ENCODE measurements around the gene MITF. TPM values are rescaled to one million over a fixed set of nuclear protein-coding genes. Genes with fewer than 3 reads are reported as not detected.

Gene MITF
- polyA plus RNA-seq (2.7 to 5.8 TPM (median 2.9 TPM) in 3 replicates), polyA minus RNA-seq (8.0 to 26.5 TPM (median 12.1 TPM) in 3 replicates)
- 14.9 TPM for polyA plus RNA-seq (2011; ENCODE audit: low read depth)
- 3.9 and 4.6 TPM in 2 replicates for polyA plus RNA-seq (2011; cell fraction: cytosol; rRNA removed)
- 6.1 and 7.0 TPM in 2 replicates for polyA plus RNA-seq (2011; cell fraction: nucleus; rRNA removed)
- polyA plus RNA-seq (2012; ENCODE audit: low replicate concordance): 1.8 and 2.4 TPM in 2 replicates
- polyA minus RNA-seq (2011; cell fraction: cytosol; rRNA and poly(A)+ RNA removed): 3.6 TPM
- 7.4 and 12.3 TPM in 2 replicates for polyA minus RNA-seq (2011; cell fraction: nucleus; rRNA and poly(A)+ RNA removed)

DNA sequence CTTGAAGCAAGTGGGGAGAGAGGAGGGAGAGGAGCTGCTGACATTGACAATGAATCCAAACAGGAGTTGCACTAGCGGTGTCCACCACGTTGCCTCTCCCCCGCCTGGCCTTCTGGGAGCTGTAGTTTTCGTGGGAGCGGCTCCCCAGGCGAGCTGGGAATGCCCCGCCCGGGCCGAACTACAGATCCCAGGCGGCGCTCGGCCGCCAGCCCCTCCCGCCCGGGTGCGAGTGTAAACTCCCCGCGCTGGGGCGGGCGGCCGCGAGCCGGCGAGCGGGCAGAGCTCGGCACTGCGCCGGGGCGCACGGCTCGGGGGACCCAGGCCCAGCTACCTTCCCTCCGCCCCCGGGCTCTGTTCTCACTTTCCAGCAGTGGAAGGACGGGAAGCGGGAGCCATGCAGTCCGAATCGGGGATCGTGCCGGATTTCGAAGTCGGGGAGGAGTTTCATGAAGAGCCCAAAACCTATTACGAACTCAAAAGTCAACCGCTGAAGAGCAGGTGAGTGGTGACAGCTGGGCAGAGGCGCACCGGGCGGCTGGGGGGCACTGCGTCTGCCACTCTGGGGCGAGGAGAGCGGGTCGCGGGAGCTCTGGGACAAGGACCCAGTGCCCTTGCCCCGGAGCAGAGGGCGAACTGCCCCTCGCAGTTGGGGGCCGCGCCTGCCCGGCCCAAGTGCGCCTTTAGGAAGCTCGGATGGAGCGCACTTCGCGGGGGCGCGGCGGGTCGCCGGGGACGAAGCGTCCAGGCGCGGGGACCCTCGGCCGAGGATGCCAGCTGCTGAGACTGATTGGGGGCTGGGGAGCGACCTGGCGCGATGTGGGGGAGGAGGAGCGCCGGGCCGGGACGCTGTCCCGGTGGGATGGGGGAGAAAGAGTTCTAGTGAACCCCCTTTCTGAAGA lies at the start of gene MITF:
Gene MITF (plus strand): TSS at position 261 of the 899 bp plus-strand sequence. CDS start 134 bp downstream, at position 395.
- H4K20me1 ChIP-seq (ENCODE audit: control insufficient read depth, extremely low read depth, insufficient read depth, low read length): no peaks in the 10 kb centered on the region
- TF ChIP-seq EZH2 (IDR thresholded peaks at IDR 0.05; ENCODE audit: low read length): no peak
- TF ChIP-seq, protein P1, sequence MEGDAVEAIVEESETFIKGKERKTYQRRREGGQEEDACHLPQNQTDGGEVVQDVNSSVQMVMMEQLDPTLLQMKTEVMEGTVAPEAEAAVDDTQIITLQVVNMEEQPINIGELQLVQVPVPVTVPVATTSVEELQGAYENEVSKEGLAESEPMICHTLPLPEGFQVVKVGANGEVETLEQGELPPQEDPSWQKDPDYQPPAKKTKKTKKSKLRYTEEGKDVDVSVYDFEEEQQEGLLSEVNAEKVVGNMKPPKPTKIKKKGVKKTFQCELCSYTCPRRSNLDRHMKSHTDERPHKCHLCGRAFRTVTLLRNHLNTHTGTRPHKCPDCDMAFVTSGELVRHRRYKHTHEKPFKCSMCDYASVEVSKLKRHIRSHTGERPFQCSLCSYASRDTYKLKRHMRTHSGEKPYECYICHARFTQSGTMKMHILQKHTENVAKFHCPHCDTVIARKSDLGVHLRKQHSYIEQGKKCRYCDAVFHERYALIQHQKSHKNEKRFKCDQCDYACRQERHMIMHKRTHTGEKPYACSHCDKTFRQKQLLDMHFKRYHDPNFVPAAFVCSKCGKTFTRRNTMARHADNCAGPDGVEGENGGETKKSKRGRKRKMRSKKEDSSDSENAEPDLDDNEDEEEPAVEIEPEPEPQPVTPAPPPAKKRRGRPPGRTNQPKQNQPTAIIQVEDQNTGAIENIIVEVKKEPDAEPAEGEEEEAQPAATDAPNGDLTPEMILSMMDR (optimal IDR thresholded peaks at IDR 0.05 in 1 of 3, IDR thresholded peaks at IDR 0.05 in 1 of 3, conservative IDR thresholded peaks at IDR 0.05 in 1 of 3; ENCODE audit: extremely low read depth in 1 of 3, insufficient read depth in 2 of 3, low read length in 3 of 3): no peak
- FAIRE-seq (peak; percentile 41), DNase-seq (ENCODE audit: low read depth, low spot score) (no peak)
- no peaks in the 10 kb centered on the region for H3K9me1 ChIP-seq (ENCODE audit: control insufficient read depth, extremely low read depth, insufficient read depth, low read length)
- peak within 1 kb of the TSS; percentile 98 for H2AFZ ChIP-seq (ENCODE audit: control insufficient read depth, low read length)
- no peaks in the 10 kb centered on the region for H3K9me3 ChIP-seq (ENCODE audit: control insufficient read depth, low read depth, low read length)
- peak within 1 kb of the TSS; percentile 65 for H3K9ac ChIP-seq (ENCODE audit: control insufficient read depth, extremely low read depth, insufficient read depth, low read length)
- peak within 1 kb of the TSS; percentile 96 for H3K4me2 ChIP-seq (ENCODE audit: control insufficient read depth, extremely low read depth, insufficient read depth, low read depth, low read length)
- H3K27ac ChIP-seq (ENCODE audit: control insufficient read depth, insufficient read depth, low read length): no peak within 1 kb of the TSS
- no peaks in the 10 kb centered on the region for H3K36me3 ChIP-seq (ENCODE audit: control insufficient read depth in 2 of 2, extremely low read depth in 1 of 2, insufficient read depth in 2 of 2, low read length in 2 of 2)
- no peaks in the 10 kb centered on the region for H3K79me2 ChIP-seq (ENCODE audit: control insufficient read depth, insufficient read depth, low read length)
- H3K27me3 ChIP-seq (ENCODE audit: control insufficient read depth, extremely low read depth, insufficient read depth, low read length): peaks cover 2% of the 10 kb centered on the region
- dilution Hi-C loops (cut with MboI; ENCODE audit: extremely low pct_ligation_motif_present, low sequenced_read_pairs): no loop called here
- peaks cover 2% of the 10 kb centered on the region for H3K4me1 ChIP-seq (ENCODE audit: control insufficient read depth, extremely low read depth, insufficient read depth, low read length)
- H3K4me3 ChIP-seq (ENCODE audit: control insufficient read depth in 2 of 3, extremely low read depth in 1 of 3, insufficient read depth in 2 of 3, low read depth in 1 of 3, low read length in 3 of 3): peak within 1 kb of the TSS; percentile 68 to 94 (median 86)

DNA sequence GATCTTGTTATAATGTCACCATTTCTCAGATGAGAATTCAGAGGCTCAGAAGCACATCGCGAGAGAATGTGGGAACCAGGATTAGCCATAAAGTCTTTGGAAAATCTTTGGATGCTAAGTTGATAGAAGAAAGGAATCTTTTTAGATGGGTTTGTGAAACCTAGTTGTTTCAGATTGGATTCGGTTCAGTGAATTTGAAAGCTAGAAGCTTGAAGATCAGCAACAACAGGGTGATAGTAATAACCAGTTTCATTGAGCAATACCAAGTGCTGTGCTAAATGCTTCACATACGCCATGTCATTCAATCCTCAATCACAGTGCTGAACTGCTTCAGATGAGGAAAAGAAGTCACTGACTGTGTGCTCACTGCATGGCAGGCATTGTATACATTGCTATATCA lies 47.4 kb upstream of the MITF start:
- dilution Hi-C loops (cut with MboI; ENCODE audit: extremely low pct_ligation_motif_present, low sequenced_read_pairs): loop anchor here (25.0 kb wide), 1 partner anchor 270 kb away; no protein-coding TSS in a partner anchor
- H3K79me2 ChIP-seq (ENCODE audit: control insufficient read depth, insufficient read depth, low read length): no peaks in the 10 kb centered on the region
- no peak overlapping the region for H2AFZ ChIP-seq (ENCODE audit: control insufficient read depth, low read length)
- no peaks in the 10 kb centered on the region for H3K9me1 ChIP-seq (ENCODE audit: control insufficient read depth, extremely low read depth, insufficient read depth, low read length)
- H3K27ac ChIP-seq (ENCODE audit: control insufficient read depth, insufficient read depth, low read length): no peak overlapping the region
- no peak for DNase-seq (ENCODE audit: low read depth, low spot score)
- TF ChIP-seq EZH2 (IDR thresholded peaks at IDR 0.05; ENCODE audit: low read length): no peak
- TF ChIP-seq, protein P1 (optimal IDR thresholded peaks at IDR 0.05 in 1 of 3, IDR thresholded peaks at IDR 0.05 in 1 of 3, conservative IDR thresholded peaks at IDR 0.05 in 1 of 3; ENCODE audit: extremely low read depth in 1 of 3, insufficient read depth in 2 of 3, low read length in 3 of 3): no peak
- H3K4me2 ChIP-seq (ENCODE audit: control insufficient read depth, extremely low read depth, insufficient read depth, low read depth, low read length): no peak overlapping the region
- FAIRE-seq: no peak
- no peak overlapping the region for H3K4me3 ChIP-seq (ENCODE audit: control insufficient read depth in 2 of 3, extremely low read depth in 1 of 3, insufficient read depth in 2 of 3, low read depth in 1 of 3, low read length in 3 of 3)
- H3K27me3 ChIP-seq (ENCODE audit: control insufficient read depth, extremely low read depth, insufficient read depth, low read length): peaks cover 5% of the 10 kb centered on the region
- no peaks in the 10 kb centered on the region for H3K9me3 ChIP-seq (ENCODE audit: control insufficient read depth, low read depth, low read length)
- H3K36me3 ChIP-seq (ENCODE audit: control insufficient read depth in 2 of 2, extremely low read depth in 1 of 2, insufficient read depth in 2 of 2, low read length in 2 of 2): no peaks in the 10 kb centered on the region
- H3K4me1 ChIP-seq (ENCODE audit: control insufficient read depth, extremely low read depth, insufficient read depth, low read length): no peaks in the 10 kb centered on the region
- no peak overlapping the region for H3K9ac ChIP-seq (ENCODE audit: control insufficient read depth, extremely low read depth, insufficient read depth, low read length)
- no peaks in the 10 kb centered on the region for H4K20me1 ChIP-seq (ENCODE audit: control insufficient read depth, extremely low read depth, insufficient read depth, low read length)

Data from keratinocyte (primary cell).